ENCODE results near the gene CALML5. TPM values are rescaled to one million over a fixed set of nuclear protein-coding genes. Genes with fewer than 3 reads are reported as not detected.
A peak's percentile ranks its signal among the peaks of the same experiment; 100 is the strongest.

Gene CALML5
- total RNA-seq, 1 experiment from 2014 or later: not detected

DNA sequence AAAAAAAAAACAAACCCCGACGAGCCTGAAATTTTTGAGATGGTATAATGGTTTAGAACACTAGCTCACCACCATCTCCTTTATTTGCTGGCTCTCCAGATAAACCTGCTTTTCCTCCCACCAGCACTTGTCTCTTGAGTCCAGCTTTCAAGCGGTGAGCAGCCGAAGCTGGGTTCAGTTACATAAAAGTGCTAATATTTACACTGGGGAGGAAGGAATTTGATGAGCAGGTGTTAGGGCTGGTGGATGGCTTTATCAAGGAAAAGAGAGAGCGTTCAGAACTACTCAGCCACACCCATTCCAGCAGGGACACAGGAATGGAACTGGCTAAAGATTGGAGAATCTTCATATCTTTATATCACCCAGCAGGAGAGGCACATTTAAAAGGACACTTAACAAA is 18.8 kb upstream of the CALML5 start:
- Histone ChIP-seq H3K4me3 (ENCODE audit: low read length) (no peak overlapping the region), H3K9me3 (ENCODE audit: low read length) (no peaks in the 10 kb centered on the region), H3K9ac (ENCODE audit: low read length) (no peak overlapping the region), H3K27me3 (ENCODE audit: low read length) (no peaks in the 10 kb centered on the region), H4K20me1 (ENCODE audit: low read length) (no peaks in the 10 kb centered on the region), H3K4me2 (ENCODE audit: low read length) (no peak overlapping the region), H3F3A (ENCODE audit: low read length, unreplicated experiment) (no peaks in the 10 kb centered on the region), H3K36me3 (ENCODE audit: low read depth, low read length) (no peaks in the 10 kb centered on the region), H3K4me1 (ENCODE audit: insufficient read depth, low read length) (0 out of 2 replicates have a peak, but pooled peaks cover 5% of the 10 kb centered on the region), H3K27ac (ENCODE audit: low read length) (no peak overlapping the region), H3K79me2 (ENCODE audit: low read length) (no peaks in the 10 kb centered on the region), H3K9me2 (replicated peaks; ENCODE audit: low read length) (no peaks in the 10 kb centered on the region), H2AFZ (ENCODE audit: low read length) (no peak overlapping the region)
- peak; percentile 48 for ATAC-seq
- TF ChIP-seq EZH2phosphoT487 (IDR thresholded peaks at IDR 0.05; ENCODE audit: borderline replicate concordance, low read length) (no peak), EZH2 (IDR thresholded peaks at IDR 0.05; ENCODE audit: low read length, unreplicated experiment) (no peak)
- TF ChIP-seq, protein P1, sequence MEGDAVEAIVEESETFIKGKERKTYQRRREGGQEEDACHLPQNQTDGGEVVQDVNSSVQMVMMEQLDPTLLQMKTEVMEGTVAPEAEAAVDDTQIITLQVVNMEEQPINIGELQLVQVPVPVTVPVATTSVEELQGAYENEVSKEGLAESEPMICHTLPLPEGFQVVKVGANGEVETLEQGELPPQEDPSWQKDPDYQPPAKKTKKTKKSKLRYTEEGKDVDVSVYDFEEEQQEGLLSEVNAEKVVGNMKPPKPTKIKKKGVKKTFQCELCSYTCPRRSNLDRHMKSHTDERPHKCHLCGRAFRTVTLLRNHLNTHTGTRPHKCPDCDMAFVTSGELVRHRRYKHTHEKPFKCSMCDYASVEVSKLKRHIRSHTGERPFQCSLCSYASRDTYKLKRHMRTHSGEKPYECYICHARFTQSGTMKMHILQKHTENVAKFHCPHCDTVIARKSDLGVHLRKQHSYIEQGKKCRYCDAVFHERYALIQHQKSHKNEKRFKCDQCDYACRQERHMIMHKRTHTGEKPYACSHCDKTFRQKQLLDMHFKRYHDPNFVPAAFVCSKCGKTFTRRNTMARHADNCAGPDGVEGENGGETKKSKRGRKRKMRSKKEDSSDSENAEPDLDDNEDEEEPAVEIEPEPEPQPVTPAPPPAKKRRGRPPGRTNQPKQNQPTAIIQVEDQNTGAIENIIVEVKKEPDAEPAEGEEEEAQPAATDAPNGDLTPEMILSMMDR (conservative IDR thresholded peaks at IDR 0.05; ENCODE audit: low read depth, low read length): no peak
- POLR2A ChIA-PET (ENCODE audit: unreplicated experiment): interaction anchor here (0.5 to 1.0 kb wide), 2 partner anchors 31 to 36 kb away, joined by 3 to 8 read pairs; no protein-coding TSS in a partner anchor
- CTCF ChIA-PET: no interaction called here
- BruUV-seq (replicated peaks): no TSS peak
- peak; percentile 35 for DNase-seq
- intact Hi-C loops (cut with micrococcal nuclease): no loop called here

DNA sequence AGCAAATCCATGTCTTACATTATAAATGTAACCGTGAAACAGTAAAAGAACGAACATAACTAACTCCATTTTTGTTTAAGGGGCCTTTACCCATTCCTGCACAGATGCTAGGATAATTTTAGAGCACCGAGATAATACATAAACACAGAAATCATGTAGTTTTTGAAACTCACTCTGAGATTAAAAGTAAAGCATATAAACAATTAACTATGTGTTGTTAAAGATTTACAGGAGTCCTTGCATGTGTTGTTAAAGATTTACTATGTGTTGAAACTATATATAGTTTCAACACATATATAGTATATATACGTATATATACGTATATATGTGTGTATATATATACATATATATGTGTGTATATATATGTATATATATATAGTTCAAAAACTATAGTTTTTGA is 18.2 kb upstream of the CALML5 start:
- Histone ChIP-seq H2AFZ (ENCODE audit: low read length) (no peak overlapping the region), H3K4me1 (ENCODE audit: insufficient read depth, low read length) (0 out of 2 replicates have a peak, but pooled peaks cover 5% of the 10 kb centered on the region), H3K79me2 (ENCODE audit: low read length) (no peaks in the 10 kb centered on the region), H3K9me2 (replicated peaks; ENCODE audit: low read length) (no peaks in the 10 kb centered on the region), H3K27me3 (ENCODE audit: low read length) (no peaks in the 10 kb centered on the region), H3K4me3 (ENCODE audit: low read length) (no peak overlapping the region), H3K9ac (ENCODE audit: low read length) (no peak overlapping the region), H4K20me1 (ENCODE audit: low read length) (no peaks in the 10 kb centered on the region), H3K27ac (ENCODE audit: low read length) (no peak overlapping the region), H3F3A (ENCODE audit: low read length, unreplicated experiment) (no peaks in the 10 kb centered on the region), H3K9me3 (ENCODE audit: low read length) (no peaks in the 10 kb centered on the region), H3K4me2 (ENCODE audit: low read length) (no peak overlapping the region), H3K36me3 (ENCODE audit: low read depth, low read length) (no peaks in the 10 kb centered on the region)
- DNase-seq (no peak), ATAC-seq (no peak)
- POLR2A ChIA-PET (ENCODE audit: unreplicated experiment): no interaction called here
- intact Hi-C loops (cut with micrococcal nuclease): no loop called here
- CTCF ChIA-PET: no interaction called here
- no TSS peak for BruUV-seq (replicated peaks)
- TF ChIP-seq, protein P1 (conservative IDR thresholded peaks at IDR 0.05; ENCODE audit: low read depth, low read length): no peak
- TF ChIP-seq EZH2 (IDR thresholded peaks at IDR 0.05; ENCODE audit: low read length, unreplicated experiment): no peak
- no peak for TF ChIP-seq EZH2phosphoT487 (IDR thresholded peaks at IDR 0.05; ENCODE audit: borderline replicate concordance, low read length)

DNA sequence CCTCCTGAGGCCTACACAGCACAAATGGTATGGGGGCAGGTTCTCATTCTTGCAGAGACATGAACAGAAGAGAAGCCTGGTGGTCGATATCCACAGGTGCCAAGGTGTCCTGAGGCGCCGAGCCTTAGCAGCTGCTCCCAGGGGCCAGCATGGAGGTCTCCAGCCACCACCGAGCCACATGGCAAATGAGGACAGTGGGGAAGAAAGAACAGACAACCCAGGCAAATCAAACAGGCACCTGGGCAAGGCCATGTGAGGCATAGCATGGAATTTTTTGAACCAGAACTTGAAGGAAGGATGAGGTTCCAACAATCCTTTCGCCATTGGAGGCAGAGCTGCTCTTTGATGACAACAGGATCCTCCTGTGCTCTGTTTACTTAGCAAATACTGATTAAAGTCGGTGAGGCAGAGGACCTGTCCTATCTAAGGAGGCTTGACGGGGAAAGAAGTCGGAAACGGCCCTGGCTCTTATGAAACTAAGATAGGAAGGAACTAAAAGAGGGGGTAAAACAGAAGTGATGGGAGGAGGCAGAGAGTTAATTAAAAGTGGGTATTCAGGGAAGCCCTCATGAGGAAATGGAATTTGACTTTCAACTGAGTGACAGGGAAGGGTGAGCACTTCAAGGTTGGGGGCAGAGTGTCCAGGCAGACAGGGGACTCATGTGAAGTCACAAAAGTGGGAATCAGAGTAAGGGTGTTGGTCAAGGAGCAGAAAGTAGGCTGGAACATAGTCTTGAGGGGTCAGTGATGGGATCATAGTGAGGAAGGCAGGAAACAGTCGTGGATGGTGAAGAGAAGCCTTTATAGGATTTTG is 16.8 kb upstream of the CALML5 start:
- ChIA-PET CTCF (no interaction called here), POLR2A (ENCODE audit: unreplicated experiment) (no interaction called here)
- TF ChIP-seq, protein P1 (conservative IDR thresholded peaks at IDR 0.05; ENCODE audit: low read depth, low read length): no peak
- no peak for TF ChIP-seq EZH2 (IDR thresholded peaks at IDR 0.05; ENCODE audit: low read length, unreplicated experiment)
- TF ChIP-seq EZH2phosphoT487 (IDR thresholded peaks at IDR 0.05; ENCODE audit: borderline replicate concordance, low read length): no peak
- no peak overlapping the region for H3K27ac ChIP-seq (ENCODE audit: low read length)
- H3K4me2 ChIP-seq (ENCODE audit: low read length): no peak overlapping the region
- H3K9me3 ChIP-seq (ENCODE audit: low read length): no peaks in the 10 kb centered on the region
- H2AFZ ChIP-seq (ENCODE audit: low read length): no peak overlapping the region
- ATAC-seq (no peak), DNase-seq (no peak)
- H3K4me3 ChIP-seq (ENCODE audit: low read length): no peak overlapping the region
- no peaks in the 10 kb centered on the region for H3K27me3 ChIP-seq (ENCODE audit: low read length)
- no TSS peak for BruUV-seq (replicated peaks)
- H3K4me1 ChIP-seq (ENCODE audit: insufficient read depth, low read length): 0 out of 2 replicates have a peak, but pooled peaks cover 5% of the 10 kb centered on the region
- no peaks in the 10 kb centered on the region for H3K79me2 ChIP-seq (ENCODE audit: low read length)
- no peaks in the 10 kb centered on the region for H3F3A ChIP-seq (ENCODE audit: low read length, unreplicated experiment)
- no peak overlapping the region for H3K9ac ChIP-seq (ENCODE audit: low read length)
- intact Hi-C loops (cut with micrococcal nuclease): no loop called here
- no peaks in the 10 kb centered on the region for H3K9me2 ChIP-seq (replicated peaks; ENCODE audit: low read length)
- no peaks in the 10 kb centered on the region for H4K20me1 ChIP-seq (ENCODE audit: low read length)
- no peaks in the 10 kb centered on the region for H3K36me3 ChIP-seq (ENCODE audit: low read depth, low read length)
